ENCODE data around the gene ATF3.

ATF3 gene

GRCh38 chr1:212655668-212656440 lies 47.3 kb downstream of the ATF3 start:
- DNase-seq = peak; percentile 68

DNA sequence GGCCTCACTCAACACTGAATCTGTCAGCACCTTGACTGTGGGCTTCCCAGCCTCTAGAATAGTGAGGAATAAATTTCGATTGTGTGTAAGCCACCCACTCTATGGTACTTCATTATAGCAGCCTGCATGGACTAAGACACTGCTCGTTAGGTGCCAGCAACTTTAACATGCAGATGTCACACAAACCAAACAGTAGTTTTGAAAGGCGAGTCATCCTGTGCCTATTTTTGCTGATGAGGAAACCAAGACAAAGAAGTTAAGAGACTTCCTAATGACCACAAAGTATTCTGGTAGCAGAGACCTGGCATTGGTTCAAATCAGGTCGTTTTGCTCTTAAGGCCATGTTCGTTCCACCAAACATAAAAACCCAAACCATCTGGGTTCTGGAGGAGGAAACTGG lies 48.2 kb downstream of the ATF3 start:
- DNase-seq = no peak

DNA sequence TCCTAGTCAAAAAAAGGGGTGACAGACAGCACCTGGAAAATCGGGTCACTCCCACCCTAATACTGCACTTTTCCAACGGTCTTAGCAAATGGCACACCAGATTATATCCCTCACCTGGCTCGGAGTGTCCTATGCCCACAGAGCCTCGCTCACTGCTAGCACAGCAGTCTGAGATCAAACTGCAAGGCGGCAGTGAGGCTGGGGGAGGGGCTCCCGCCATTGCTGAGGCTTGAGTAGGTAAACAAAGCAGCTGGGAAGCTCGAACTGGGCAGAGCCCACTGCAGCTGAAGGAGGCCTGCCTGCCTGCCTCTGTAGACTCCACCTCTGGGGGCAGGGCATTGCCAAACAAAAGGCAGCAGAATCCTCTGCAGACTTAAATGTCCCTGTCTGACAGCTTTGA lies 49.7 kb downstream of the ATF3 start:
- peak; percentile 6 for DNase-seq

GRCh38 chr1:212664409-212665199 lies 56.0 kb downstream of the ATF3 start:
- no peak for DNase-seq

GRCh38 chr1:212665241-212666115 lies 56.9 kb downstream of the ATF3 start:
- DNase-seq = no peak

- no peak for DNase-seq
Observed at GRCh38 chr1:212666116-212666775, 57.7 kb downstream of the ATF3 start.

GRCh38 chr1:212667223-212668139 lies 58.9 kb downstream of the ATF3 start:
- DNase-seq = peak; percentile 23

- DNase-seq = no peak
Observed at GRCh38 chr1:212668477-212668876, 59.9 kb downstream of the ATF3 start.

DNA sequence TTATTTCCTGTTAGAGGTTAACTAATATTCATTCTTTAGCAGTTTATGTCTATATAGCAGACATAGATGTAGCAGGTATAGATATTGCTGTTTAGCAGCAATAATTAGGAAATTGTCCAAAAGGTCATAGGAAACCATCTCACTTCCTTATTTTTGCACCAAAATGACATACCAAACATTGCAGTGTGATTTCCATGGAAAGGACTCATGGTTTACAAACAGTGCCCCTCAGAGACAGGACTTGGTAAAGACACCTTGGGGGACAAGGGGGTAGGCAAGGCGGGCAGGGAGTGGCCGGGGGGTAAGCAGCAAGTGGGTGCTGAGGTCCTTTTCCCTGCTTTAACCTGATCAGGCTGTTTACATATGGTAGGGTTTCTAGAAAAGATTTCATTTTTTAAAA lies 60.5 kb downstream of the ATF3 start:
- DNase-seq = peak; percentile 18

GRCh38 chr1:212669600-212669999 lies 61.0 kb downstream of the ATF3 start:
- DNase-seq = no peak

DNA sequence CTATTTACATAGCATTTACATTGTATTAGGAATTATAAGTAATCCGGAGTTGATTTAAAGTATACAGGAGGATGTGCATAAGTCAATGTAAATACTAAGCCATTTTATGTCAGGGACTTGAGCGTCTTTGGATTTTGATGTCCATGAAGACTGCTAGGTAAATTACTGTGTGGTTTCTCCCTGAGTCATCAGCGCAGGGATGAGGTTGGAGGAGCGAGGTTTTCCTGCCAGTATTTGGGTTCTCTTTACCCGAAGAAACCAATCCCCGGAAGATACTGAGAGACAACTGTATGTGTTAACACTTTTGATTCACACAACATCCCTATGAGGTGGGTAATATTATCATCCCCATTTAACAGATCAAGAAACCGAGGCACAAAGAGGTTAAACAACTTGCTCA lies 61.7 kb downstream of the ATF3 start:
- DNase-seq = no peak
